Ishikawa (cell line): ENCODE data around the gene CARNS1.

Experiments
- MAX ChIP-seq: IDR thresholded peaks from 2 replicates; pipeline ENCODE4 v1.6.1; 2012
- TCF12 ChIP-seq: IDR thresholded peaks from 2 replicates; pipeline ENCODE4 v1.6.1; 2012; ENCODE audit warnings: low read depth

- TF ChIP-seq TCF12: no peak
- TF ChIP-seq MAX: no peak
Observed at GRCh38 chr11:67429038-67429668, 13.7 kb downstream of the CARNS1 start.
